GM18505 (cell line): ENCODE data around the gene FBXO47.
"Not testable (repeated sequence)": the region's sequence is repeated elsewhere in the genome, so short reads cannot be mapped to it uniquely, and the experiment has no call there.

Experiments used
- ATAC-seq: cut with Tn5 transposase; IDR thresholded peaks from one replicate; pipeline ENCODE4 v1.9.1; 2021; ENCODE audit not compliant: unreplicated experiment
- POLR2A ChIP-seq: IDR thresholded peaks from 4 replicates; pipeline ENCODE4 v1.6.1; 2011; ENCODE audit warnings: borderline replicate concordance; ENCODE audit not compliant: insufficient read depth, insufficient read length; ENCODE audit errors: extremely low read depth

Gene FBXO47

GRCh38 chr17:39001703-39002637 is 34.8 kb upstream of the FBXO47 start:
- TF ChIP-seq POLR2A, result no peak
- ATAC-seq, result no peak

- no peak for TF ChIP-seq POLR2A
- ATAC-seq, result no peak
Observed at GRCh38 chr17:39000021-39000601, 32.9 kb upstream of the FBXO47 start.

DNA sequence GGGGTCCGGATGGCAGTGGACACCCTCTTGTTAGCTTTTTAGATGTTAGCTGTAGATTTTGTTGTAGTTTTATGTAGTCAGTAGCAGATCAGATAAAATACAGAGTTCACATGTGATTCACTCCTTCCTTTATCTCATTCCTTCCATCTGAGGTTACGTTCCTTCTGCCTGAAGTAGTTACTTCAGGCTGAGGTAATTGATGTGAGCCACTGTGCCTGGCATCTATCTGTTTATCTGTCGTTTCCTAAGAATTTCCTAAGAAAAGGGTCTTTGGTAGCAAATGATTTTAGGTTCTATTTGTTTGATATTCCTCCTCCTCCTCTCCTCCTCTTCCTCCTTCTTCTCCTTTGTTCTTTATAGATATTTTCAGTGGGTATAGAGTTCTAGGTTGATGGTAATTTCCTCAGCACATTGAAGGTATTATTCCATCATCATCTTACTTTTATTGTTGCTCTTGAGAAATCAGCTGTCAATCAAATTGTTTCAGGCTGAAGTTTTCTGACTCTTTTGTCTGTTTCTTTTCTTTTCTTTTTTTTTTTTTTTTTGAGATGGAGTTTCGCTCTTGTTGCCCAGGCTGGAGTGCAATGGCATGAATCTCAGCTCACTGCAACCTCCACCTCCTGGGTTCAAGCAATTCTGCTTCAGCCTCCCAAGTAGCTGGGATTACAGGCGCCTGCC is 29.6 kb upstream of the FBXO47 start:
- ATAC-seq, result no peak
- no peak for TF ChIP-seq POLR2A

DNA sequence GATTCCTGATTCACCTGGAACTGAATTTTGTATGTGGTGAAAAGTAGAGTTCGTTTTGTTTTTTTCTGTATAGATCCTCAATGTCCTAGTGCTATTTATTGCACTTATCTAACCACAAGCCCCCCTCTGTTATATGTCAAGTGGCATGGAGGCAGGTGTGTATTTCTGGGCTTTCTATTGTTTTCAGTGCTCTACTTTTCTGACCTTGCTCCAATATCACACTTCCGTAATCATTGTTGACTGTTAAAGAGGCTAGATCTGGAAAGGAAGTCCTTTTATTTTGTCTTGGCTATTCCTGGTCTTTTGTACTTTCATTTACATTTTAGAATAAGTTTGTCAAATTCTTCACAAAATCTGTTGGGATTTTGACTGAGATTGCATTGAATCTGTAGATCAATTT is 26.8 kb upstream of the FBXO47 start:
- ATAC-seq, result no peak
- no peak for TF ChIP-seq POLR2A

DNA sequence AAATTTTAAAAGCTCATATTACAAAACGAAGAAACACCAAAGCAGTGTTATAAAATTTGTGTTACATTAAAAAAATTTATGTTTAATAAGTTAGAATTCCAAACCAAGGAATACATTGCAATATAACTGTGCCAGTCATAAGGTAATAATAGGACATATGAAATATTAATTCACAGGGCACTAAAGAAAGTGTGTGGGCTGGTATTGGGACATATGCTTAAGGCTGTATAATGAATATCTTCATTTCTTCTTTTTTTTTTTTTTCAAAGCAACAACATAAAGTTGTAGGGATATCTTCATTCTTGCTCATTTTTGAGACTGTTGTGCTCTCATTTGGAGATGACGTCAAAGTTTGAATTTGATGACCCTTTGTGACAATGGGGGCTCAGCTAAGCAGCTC is 17.5 kb upstream of the FBXO47 start:
- no peak for ATAC-seq
- no peak for TF ChIP-seq POLR2A

DNA sequence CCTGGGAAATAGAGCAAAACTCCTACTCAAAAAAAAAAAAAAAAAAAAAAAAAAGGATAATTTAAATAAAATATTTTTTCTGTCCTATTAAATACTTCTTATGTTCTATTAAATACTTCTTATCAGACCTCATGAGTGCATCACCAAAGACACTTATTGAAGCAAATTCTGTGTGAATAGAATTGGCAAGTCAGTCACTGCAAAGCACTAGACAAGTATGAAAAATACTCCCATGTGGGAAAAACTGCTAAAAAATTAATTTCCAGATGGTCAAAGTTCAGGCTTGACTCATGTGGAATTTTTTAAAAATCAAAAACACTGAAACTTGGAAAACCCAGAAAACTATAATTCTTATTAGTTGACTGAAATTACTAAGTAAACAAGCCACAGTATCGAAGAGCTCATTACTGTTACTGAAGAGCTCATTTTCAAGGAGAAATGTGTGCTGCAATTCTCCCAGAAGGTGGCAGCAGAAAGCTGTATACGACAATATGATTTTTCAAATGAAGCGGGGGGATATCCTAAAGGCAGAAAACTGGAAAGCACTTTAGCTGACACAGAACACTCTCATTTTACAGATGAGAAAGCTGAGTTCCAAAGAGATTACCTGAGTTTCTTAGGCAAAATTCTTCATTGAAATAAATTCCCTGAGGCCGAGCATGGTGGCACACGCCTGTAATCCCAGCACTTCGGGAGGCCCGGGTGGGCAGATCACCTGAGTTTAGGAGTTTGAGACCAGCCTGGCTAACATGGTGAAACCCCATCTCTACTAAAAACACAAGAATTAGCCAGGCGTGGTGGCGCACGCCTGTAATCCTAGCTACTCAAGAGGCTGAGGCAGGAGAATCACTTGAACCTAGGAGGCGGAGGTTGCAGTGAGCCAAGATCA is 15.9 kb upstream of the FBXO47 start:
- TF ChIP-seq POLR2A, result no peak
- ATAC-seq, result no peak

- ATAC-seq, result no peak
- TF ChIP-seq POLR2A, result no peak
Observed at GRCh38 chr17:38981636-38982035, 14.4 kb upstream of the FBXO47 start.

- ATAC-seq, result no peak
- no peak for TF ChIP-seq POLR2A
Observed at GRCh38 chr17:38980490-38981217, 13.5 kb upstream of the FBXO47 start.

DNA sequence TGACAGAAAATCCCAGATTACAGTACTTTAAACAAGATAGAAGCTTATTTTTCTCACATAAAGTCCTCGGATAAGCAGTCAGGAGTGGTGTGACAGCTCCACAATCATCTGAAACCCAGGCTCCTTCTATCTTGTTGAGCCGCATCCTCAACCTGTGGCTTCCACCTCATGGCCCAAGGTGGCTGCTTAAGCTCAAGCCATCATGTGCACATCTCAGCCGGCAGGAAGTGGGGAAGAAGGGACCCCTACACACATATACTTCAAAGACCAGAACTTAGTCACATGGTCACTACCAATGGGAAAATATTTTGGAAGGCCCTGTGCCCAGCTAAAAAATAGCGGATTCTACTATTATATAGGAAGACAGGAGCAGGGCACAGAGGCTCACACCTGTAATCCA is 11.0 kb upstream of the FBXO47 start:
- no peak for TF ChIP-seq POLR2A
- ATAC-seq, result no peak

GRCh38 chr17:38976187-38976551 is 9.0 kb upstream of the FBXO47 start:
- not testable (repeated sequence) for ATAC-seq

- ATAC-seq, result no peak
- no peak for TF ChIP-seq POLR2A
Observed at GRCh38 chr17:38970804-38971203, 3.6 kb upstream of the FBXO47 start.

DNA sequence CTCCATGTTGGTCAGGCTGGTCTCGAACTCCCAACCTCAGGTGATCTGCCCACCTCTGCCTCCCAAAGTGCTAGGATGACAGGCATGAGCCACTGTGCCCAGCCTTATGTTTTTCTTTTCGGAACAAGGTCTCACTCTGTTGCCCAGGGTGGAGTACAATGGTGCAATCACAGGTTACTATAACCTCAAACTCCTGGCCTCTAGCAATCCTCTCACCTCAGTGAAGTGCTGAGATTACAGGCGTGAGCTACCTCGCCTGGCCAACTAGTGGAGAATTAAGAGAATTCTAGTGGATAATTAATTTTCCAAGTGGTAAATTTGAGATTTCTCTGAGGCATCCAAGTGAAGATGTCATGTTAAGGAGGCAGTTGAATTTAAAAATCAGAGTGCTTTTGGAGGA is 2.9 kb upstream of the FBXO47 start:
- no peak for TF ChIP-seq POLR2A
- ATAC-seq, result no peak
